K562 (cell line): ENCODE measurements around the gene IL1RL2. TPM values are rescaled to one million over a fixed set of nuclear protein-coding genes. Genes with fewer than 3 reads are reported as not detected.

ENCODE experiments used
- ATAC-seq: fragments of 200-7000 bp; cut with Tn5 transposase; 3 replicates; pipeline ENCODE4 v1.9.1; 2020; ENCODE audit warnings: moderate library complexity
- BruUV-seq: library from RNA; stranded (reverse); fragments of 400-500 nt; replicated peaks from 2 replicates; lab custom pipeline; 2021; lab: Mats Ljungman, UMichigan
- CTCF ChIA-PET: fragments of 300-600 bp; formaldehyde crosslinking; extraction: SDS; loops from one replicate; lab custom pipeline; 2021; ENCODE audit warnings: low intra/inter-chr PET ratio; lab: Yijun Ruan, JAX
- POLR2A ChIA-PET: fragments of 300-600, 350-650 bp; sonication (Branson Sonifier 250); formaldehyde crosslinking; extraction: SDS; loops from one replicate; lab custom pipeline; 2021; ENCODE audit warnings: antibody characterized with exemption, inconsistent platforms; lab: Yijun Ruan, JAX
- DNase-seq, 4 experiments: peaks; one replicate each; pipeline versions ENCODE4 v3.0.0 to v3.0.0-alpha.2; 2011 to 2018; ENCODE audit warnings: low spot score in 3 of 4, mixed read lengths in 3 of 4; ENCODE audit errors: extremely low read depth in 1 of 4
- FAIRE-seq: peaks from 2 replicates; lab custom pipeline; 2011; peaks lifted over from hg19 to GRCh38; lab: Jason Lieb, UNC
- H2AFZ ChIP-seq: 2 replicates; pipeline ENCODE4 v1.6.0; 2011; ENCODE audit warnings: low read depth, low read length, control low read depth, inconsistent platforms
- H3K27ac ChIP-seq: fragments of 200-600 bp; 3 replicates; pipeline ENCODE4 v1.8.0; 2011; ENCODE audit warnings: low read depth, mild to moderate bottlenecking, control low read depth, inconsistent platforms, low read length, moderate library complexity, mixed read lengths; ENCODE audit errors: extremely low read depth
- H3K27me3 ChIP-seq, 2 experiments: fragments of 300-600 bp in 1 of 2; 2 replicates in 1 of 2; 3 replicates in 1 of 2; pipeline versions ENCODE4 v1.6.0 to v1.8.0; 2011; ENCODE audit warnings: inconsistent platforms in 2 of 2, low read length in 2 of 2, mild to moderate bottlenecking in 1 of 2, mixed read lengths in 1 of 2, moderate library complexity in 1 of 2; ENCODE audit not compliant: control insufficient read depth in 2 of 2, insufficient read depth in 2 of 2
- H3K36me3 ChIP-seq: fragments of 300-600 bp; 3 replicates; pipeline ENCODE4 v1.8.0; 2011; ENCODE audit warnings: mild to moderate bottlenecking, low read length, inconsistent platforms; ENCODE audit not compliant: control insufficient read depth, insufficient read depth
- H3K4me1 ChIP-seq, 2 experiments: fragments of 200-600 bp in 1 of 2; replicated peaks in 1 of 2; 2 replicates in 1 of 2; 3 replicates in 1 of 2; pipeline versions ENCODE4 v1.5.1 to v1.8.0; 2011; ENCODE audit warnings: inconsistent platforms in 2 of 2, low read length in 2 of 2, mild to moderate bottlenecking in 1 of 2, mixed read lengths in 1 of 2, moderate library complexity in 1 of 2; ENCODE audit not compliant: control insufficient read depth in 2 of 2, insufficient read depth in 2 of 2
- H3K4me2 ChIP-seq: 2 replicates; pipeline ENCODE4 v1.6.1; 2011; ENCODE audit warnings: low read length, control low read depth, inconsistent platforms, mixed read lengths; ENCODE audit not compliant: insufficient read depth
- H3K4me3 ChIP-seq: fragments of 200-600 bp; sonication (generic), shearing (Covaris generic); 2 replicates; pipeline ENCODE4 v1.5.1; 2016; ENCODE audit warnings: control low read depth, inconsistent platforms
- H3K79me2 ChIP-seq: fragments of 200-600 bp; 3 replicates; pipeline ENCODE4 v1.8.0; 2011; ENCODE audit warnings: low read length, inconsistent platforms; ENCODE audit not compliant: control insufficient read depth, insufficient read depth
- H3K9ac ChIP-seq, 2 experiments: 2 replicates each; pipeline versions ENCODE4 v1.6.0 to v1.6.1; 2011; ENCODE audit warnings: low read depth in 2 of 2, low read length in 2 of 2, control low read depth in 1 of 2, inconsistent platforms in 1 of 2, mild to moderate bottlenecking in 1 of 2, mixed read lengths in 1 of 2; ENCODE audit not compliant: insufficient read depth in 1 of 2
- H3K9me1 ChIP-seq: one replicate; pipeline ENCODE4 v1.6.0; 2011; ENCODE audit warnings: inconsistent platforms, mild to moderate bottlenecking, low read length, moderate library complexity; ENCODE audit not compliant: control insufficient read depth, insufficient read depth
- H3K9me3 ChIP-seq: replicated peaks from 2 replicates; pipeline ENCODE4 v1.5.1; 2011; ENCODE audit warnings: low read depth, low read length, inconsistent platforms; ENCODE audit not compliant: control insufficient read depth, insufficient read depth
- H4K20me1 ChIP-seq: replicated peaks from 2 replicates; pipeline ENCODE4 v1.6.1; 2011; ENCODE audit warnings: low read length, inconsistent platforms, mixed read lengths; ENCODE audit not compliant: control insufficient read depth, insufficient read depth
- NCOR1 ChIP-seq: fragments of 450-650 bp; IDR thresholded peaks from 2 replicates; pipeline ENCODE4 v1.6.1; 2016; ENCODE audit warnings: mild to moderate bottlenecking, moderate library complexity
- RFX5 ChIP-seq: IDR thresholded peaks from 2 replicates; pipeline ENCODE4 v1.6.1; 2011; ENCODE audit warnings: low read depth, mild to moderate bottlenecking, improper control_type of control experiment, low read length
- USF2 ChIP-seq: sonication (generic); formaldehyde crosslinking; IDR thresholded peaks from 2 replicates; pipeline ENCODE4 v1.5.0; 2020; ENCODE audit warnings: missing genetic modification reagents
- XRCC3 ChIP-seq: fragments of 450-650 bp; IDR thresholded peaks from 2 replicates; pipeline ENCODE4 v1.6.1; 2017; ENCODE audit warnings: mild to moderate bottlenecking, moderate library complexity
- ZNF197 ChIP-seq: fragments of 200-800 bp; sonication (Bioruptor generic); IDR thresholded peaks from 2 replicates; pipeline ENCODE4 v1.6.1; 2016; ENCODE audit warnings: low read depth, missing genetic modification characterization, missing compliant biosample characterization
- WGBS: fragments of 100-300 bp; shearing (Covaris generic); methylation state at CpG from one replicate; pipeline ENCODE4 v1.1.6; 2016; ENCODE audit warnings: low coverage, mixed read lengths; ENCODE audit not compliant: insufficient coverage; ENCODE audit errors: missing lambda C conversion rate; 5-methylcytosine and 5-hydroxymethylcytosine counted together
- in situ Hi-C: fragments of 300-500 bp; cut with MboI; formaldehyde crosslinking; loops from 4 replicates; pipeline ENCODE4 v1.15.0; 2018; ENCODE audit warnings: inconsistent platforms, mixed read lengths
- intact Hi-C: fragments of 100-400 bp; cut with micrococcal nuclease; formaldehyde crosslinking; loops from 2 replicates; pipeline ENCODE4 v1.14.2; 2022
- polyA plus RNA-seq, 8 experiments: library from polyadenylated mRNA; depleted of rRNA in 4 of 8; stranded (reverse) in 5 of 8; unstranded in 3 of 8; fragments of >200 nt; fragmentation: Nextera tagmentation in 2 of 8; fragmentation: Illumina TruSeq in 1 of 8; extraction: Ambion mirVana in 2 of 8; extraction: Trizol in 1 of 8; gene quantifications; 2 replicates each; pipeline versions ENCODE4 v1.2.1 to v1.2.3, GENCODE V29; 2011 to 2014; ENCODE audit warnings: inconsistent platforms in 1 of 8, missing spikeins in 1 of 8
- total RNA-seq, 7 experiments: library from RNA; depleted of rRNA in 6 of 7; stranded (reverse); fragments of >200 nt in 6 of 7; fragmentation: Illumina TruSeq in 2 of 7; extraction: Trizol in 2 of 7; gene quantifications; 2 replicates each; pipeline versions ENCODE4 v1.2.1 to v1.2.3, GENCODE V29; 2011 to 2021; ENCODE audit warnings: low replicate concordance in 1 of 7
- TF ChIP-seq, protein P1 (sequence below): fragments of 250-450 bp; sonication (Bioruptor Pico); IDR thresholded peaks from 2 replicates; pipeline ENCODE4 v1.9.0; 2021; ENCODE audit warnings: mild to moderate bottlenecking, inconsistent platforms

The IL1RL2 gene
- total and polyA plus RNA-seq, 9 of the 15 experiments (the other 6 are each of a cell fraction or from before 2014, with no cell fraction given): not detected

- TF ChIP-seq, protein P1, sequence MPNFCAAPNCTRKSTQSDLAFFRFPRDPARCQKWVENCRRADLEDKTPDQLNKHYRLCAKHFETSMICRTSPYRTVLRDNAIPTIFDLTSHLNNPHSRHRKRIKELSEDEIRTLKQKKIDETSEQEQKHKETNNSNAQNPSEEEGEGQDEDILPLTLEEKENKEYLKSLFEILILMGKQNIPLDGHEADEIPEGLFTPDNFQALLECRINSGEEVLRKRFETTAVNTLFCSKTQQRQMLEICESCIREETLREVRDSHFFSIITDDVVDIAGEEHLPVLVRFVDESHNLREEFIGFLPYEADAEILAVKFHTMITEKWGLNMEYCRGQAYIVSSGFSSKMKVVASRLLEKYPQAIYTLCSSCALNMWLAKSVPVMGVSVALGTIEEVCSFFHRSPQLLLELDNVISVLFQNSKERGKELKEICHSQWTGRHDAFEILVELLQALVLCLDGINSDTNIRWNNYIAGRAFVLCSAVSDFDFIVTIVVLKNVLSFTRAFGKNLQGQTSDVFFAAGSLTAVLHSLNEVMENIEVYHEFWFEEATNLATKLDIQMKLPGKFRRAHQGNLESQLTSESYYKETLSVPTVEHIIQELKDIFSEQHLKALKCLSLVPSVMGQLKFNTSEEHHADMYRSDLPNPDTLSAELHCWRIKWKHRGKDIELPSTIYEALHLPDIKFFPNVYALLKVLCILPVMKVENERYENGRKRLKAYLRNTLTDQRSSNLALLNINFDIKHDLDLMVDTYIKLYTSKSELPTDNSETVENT: no peak
- no peak for TF ChIP-seq USF2 (CRISPR knock-in tag)
- TF ChIP-seq ZNF197 (CRISPR knock-in tag): no peak
- TF ChIP-seq, all 486 proteins: peak for 0
Measured at GRCh38 chr2:102278720-102279390, 92.0 kb downstream of the IL1RL2 start (continued).

- CTCF ChIA-PET: interaction anchor here (1.1 kb wide), 1 partner anchor 10 kb away, joined by 3 read pairs; no protein-coding TSS in a partner anchor
- no peaks in the 10 kb centered on the region for H3K36me3 ChIP-seq
- DNase-seq (no peak), FAIRE-seq (no peak), ATAC-seq (no peak)
- peaks cover 0 to 2% of the 10 kb centered on the region in 2 experiments; a peak in 2 of 5 replicates for H3K27me3 ChIP-seq
- POLR2A ChIA-PET: interaction anchor here (0.6 to 0.9 kb wide), 2 partner anchors 10 to 148 kb away, joined by 3 read pairs; no protein-coding TSS in a partner anchor
- WGBS: 0% methylated on average over 1 of the region's 1 CpG
- no peak overlapping the region for H3K27ac ChIP-seq
- TF ChIP-seq RFX5: no peak
- TF ChIP-seq XRCC3: no peak
- TF ChIP-seq NCOR1: no peak
- no peaks in the 10 kb centered on the region for H3K9me3 ChIP-seq
- intact Hi-C loops: no loop called here
- no peak overlapping the region for H3K4me3 ChIP-seq
- no peak overlapping the region for H3K4me2 ChIP-seq
- H2AFZ ChIP-seq: no peak overlapping the region
- H3K9ac ChIP-seq: no peak overlapping the region
- no peaks in the 10 kb centered on the region for H3K9me1 ChIP-seq
- no peaks in the 10 kb centered on the region for H4K20me1 ChIP-seq
- in situ Hi-C loops: no loop called here
- no peaks in the 10 kb centered on the region for H3K79me2 ChIP-seq
- BruUV-seq: no TSS peak
- H3K4me1 ChIP-seq: no peaks in the 10 kb centered on the region
Measured at GRCh38 chr2:102279391-102279735, 92.5 kb downstream of the IL1RL2 start.
